Measurements from ENCODE around the gene IARS1. TPM values are rescaled to one million over a fixed set of nuclear protein-coding genes. Genes with fewer than 3 reads are reported as not detected.

IARS1 gene
- total and polyA plus RNA-seq, 2 donors (not counting 3 experiments of a cell fraction or from before 2014, with no cell fraction given), result 32.8 to 132 TPM

DNA sequence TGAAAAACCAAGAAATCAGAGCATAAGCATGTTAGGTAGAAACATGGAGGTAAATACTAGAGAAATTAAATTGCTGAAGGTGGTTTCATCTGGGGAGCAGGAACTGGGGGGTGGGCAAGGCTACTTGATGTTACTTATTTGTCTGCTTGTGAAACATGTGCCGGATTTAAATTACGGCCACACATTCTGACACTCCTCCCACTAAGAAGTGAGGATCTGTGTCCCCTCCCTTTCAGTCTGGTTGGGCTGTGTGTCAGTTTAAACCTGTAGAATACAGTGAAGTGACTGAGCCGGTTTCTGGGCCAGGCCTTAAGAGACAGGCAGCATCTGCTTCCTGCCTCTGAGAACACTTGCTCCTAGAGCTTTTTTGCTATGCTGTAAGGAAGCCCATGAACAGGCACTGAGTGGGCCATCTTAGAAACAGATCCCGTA lies 2.3 kb upstream of the IARS1 start:
- no peak overlapping the region for H3K4me2 ChIP-seq (ENCODE audit: insufficient read depth, low read length)
- ChIA-PET POLR2A (no interaction called here), CTCF (no interaction called here)
- H3K9me3 ChIP-seq (replicated peaks; ENCODE audit: control insufficient read depth, insufficient read depth, low read length), result no peaks in the 10 kb centered on the region
- no peaks in the 10 kb centered on the region for H3K27me3 ChIP-seq (ENCODE audit: control insufficient read depth in 2 of 2, insufficient read depth in 2 of 2, low read length in 2 of 2)
- H3K4me3 ChIP-seq (replicated peaks in 1 of 3; ENCODE audit: insufficient read depth in 1 of 3, low read depth in 1 of 3, low read length in 3 of 3), result no peak overlapping the region
- BruUV-seq (replicated peaks), result no TSS peak
- peaks cover 23% of the 10 kb centered on the region for H3K4me1 ChIP-seq (ENCODE audit: control insufficient read depth, extremely low read depth, insufficient read depth, low read length)
- dilution Hi-C loops (cut with MboI; ENCODE audit: extremely low pct_ligation_motif_present, low sequenced_read_pairs) (no loop called here), intact Hi-C loops (cut with micrococcal nuclease) (loop anchor here (10.0 kb wide), 1 partner anchor 409 kb away; no protein-coding TSS in a partner anchor)
- peaks cover 26% of the 10 kb centered on the region for H3K79me2 ChIP-seq (ENCODE audit: control insufficient read depth, insufficient read depth, low read length)
- H3K27ac ChIP-seq (ENCODE audit: insufficient read depth, low read depth, low read length), result no peak overlapping the region
- TF ChIP-seq CTCF (IDR thresholded peaks at IDR 0.05; ENCODE audit: extremely low read depth in 1 of 2, insufficient read depth in 1 of 2, low read depth in 1 of 2, low read length in 2 of 2), result no peak
- TF ChIP-seq MYC (IDR thresholded peaks at IDR 0.05; ENCODE audit: low read depth, low read length), result no peak
- TF ChIP-seq JUN (IDR thresholded peaks at IDR 0.05; ENCODE audit: borderline replicate concordance, insufficient read depth, insufficient read length, low read depth), result no peak
- TF ChIP-seq FOS (IDR thresholded peaks at IDR 0.05; ENCODE audit: borderline replicate concordance, insufficient read depth, low read length), result no peak
- TF ChIP-seq POLR2A (IDR thresholded peaks at IDR 0.05; ENCODE audit: low read depth, low read length), result no peak
- TF ChIP-seq MAX (IDR thresholded peaks at IDR 0.05; ENCODE audit: insufficient read depth, insufficient read length), result no peak
- no peak for TF ChIP-seq POLR2AphosphoS5 (IDR thresholded peaks at IDR 0.05; ENCODE audit: insufficient read depth, low read depth, low read length)
- TF ChIP-seq GATA2 (IDR thresholded peaks at IDR 0.05; ENCODE audit: insufficient read depth, insufficient read length, low read depth, low read length), result no peak
- TF ChIP-seq EZH2 (IDR thresholded peaks at IDR 0.05; ENCODE audit: borderline replicate concordance, low read depth, low read length, severe bottlenecking), result no peak
- H3K36me3 ChIP-seq (ENCODE audit: control insufficient read depth in 2 of 2, extremely low read depth in 1 of 2, insufficient read depth in 2 of 2, low read length in 2 of 2), result peaks cover 6 to 13% of the 10 kb centered on the region in 2 experiments
- H3K9me1 ChIP-seq (replicated peaks; ENCODE audit: control insufficient read depth, extremely low read depth, insufficient read depth, low read length), result no peaks in the 10 kb centered on the region
- H4K20me1 ChIP-seq (replicated peaks; ENCODE audit: control insufficient read depth, extremely low read depth, insufficient read depth, low read length), result no peaks in the 10 kb centered on the region
- no peak overlapping the region for H3K9ac ChIP-seq (replicated peaks; ENCODE audit: extremely low read depth, insufficient read depth, low read length)
- DNase-seq (ENCODE audit: low read depth, low spot score), result no peak
- no peak overlapping the region for H2AFZ ChIP-seq (ENCODE audit: low read depth, low read length)
- no peak for FAIRE-seq
